NCI-H2081 treated with DMSO at 0.1 percent for 48 hours (cell line): ENCODE data around the gene RBPJ.

Experiments
- DNase-seq: peaks from one replicate; lab custom pipeline; 2025; lab: John Stamatoyannopoulos, UW

RBPJ gene

DNA sequence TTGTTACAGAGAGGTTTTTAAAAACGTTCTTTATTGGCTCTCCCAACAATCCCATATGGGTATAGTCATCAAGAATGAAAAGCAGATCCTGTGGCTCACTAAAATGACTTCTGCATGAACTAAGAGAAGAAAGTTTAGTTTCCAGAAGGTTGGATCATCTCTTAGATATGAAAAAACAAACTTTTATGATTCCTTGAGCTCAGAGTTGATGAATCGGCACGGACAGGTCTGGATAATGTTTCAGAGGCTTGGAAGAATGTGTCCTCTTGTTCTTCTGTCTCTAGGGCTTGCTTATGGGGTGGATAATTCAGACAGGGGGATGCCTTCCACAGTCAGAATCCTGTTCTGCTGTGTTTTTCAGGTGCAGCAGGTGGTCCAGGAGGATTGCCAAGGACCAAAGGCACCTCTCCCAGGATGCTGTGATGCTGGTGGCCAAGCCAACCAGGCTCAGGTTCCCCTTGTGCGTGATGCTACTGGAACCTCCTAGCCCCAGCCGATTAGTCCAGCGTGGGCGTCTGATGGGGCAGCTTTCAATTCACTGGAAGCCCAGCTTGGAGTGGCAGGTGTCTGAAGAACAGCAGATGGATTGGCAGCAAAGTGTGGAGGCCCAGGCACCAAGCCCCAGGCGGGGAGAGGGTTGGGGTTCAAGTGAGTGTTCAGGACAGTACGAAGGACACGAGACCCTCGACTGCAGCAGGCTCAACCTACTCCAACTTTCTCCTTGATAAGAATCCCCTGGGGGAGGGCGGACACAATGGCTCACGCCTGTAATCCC is 139.1 kb downstream of the RBPJ start:
- DNase-seq, result no peak

DNA sequence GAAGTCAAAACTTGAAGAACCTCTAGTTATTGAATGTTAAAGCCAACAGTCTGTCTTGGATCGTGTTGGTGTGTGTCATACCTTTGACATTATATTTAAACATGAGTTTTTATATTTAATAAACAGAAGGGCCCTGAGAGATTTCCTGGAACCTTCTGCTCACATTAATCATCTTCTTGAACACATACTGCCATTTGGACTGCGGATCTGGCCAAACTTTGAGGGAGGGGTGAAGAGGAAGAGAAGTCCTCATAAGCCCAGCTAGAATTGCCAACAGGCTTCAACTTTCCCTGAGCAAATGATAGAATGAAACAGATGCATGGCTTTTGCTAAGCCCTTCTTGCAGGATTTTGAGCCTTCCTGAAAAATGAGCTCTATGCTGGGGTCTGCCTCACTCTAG is 142.1 kb downstream of the RBPJ start:
- DNase-seq, result no peak

DNA sequence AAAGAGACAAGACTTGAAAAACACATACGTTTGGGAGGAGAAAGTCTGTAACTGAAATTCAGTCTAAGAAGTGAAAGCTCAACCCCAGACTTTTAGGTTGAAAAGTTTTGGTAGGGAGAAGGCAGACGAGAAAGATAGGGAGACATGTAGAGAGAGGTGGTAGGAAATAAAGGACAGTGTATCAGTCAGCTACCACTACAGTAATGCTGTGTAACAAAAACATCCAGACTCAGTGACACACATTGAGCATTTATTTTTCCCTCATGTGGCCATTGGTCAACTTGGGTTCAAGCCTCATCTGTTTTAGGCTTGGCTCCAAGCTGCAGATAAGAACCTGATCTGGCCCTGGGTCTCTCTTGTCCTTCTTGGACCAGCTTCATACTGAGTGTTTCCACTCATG is 142.6 kb downstream of the RBPJ start:
- no peak for DNase-seq

DNA sequence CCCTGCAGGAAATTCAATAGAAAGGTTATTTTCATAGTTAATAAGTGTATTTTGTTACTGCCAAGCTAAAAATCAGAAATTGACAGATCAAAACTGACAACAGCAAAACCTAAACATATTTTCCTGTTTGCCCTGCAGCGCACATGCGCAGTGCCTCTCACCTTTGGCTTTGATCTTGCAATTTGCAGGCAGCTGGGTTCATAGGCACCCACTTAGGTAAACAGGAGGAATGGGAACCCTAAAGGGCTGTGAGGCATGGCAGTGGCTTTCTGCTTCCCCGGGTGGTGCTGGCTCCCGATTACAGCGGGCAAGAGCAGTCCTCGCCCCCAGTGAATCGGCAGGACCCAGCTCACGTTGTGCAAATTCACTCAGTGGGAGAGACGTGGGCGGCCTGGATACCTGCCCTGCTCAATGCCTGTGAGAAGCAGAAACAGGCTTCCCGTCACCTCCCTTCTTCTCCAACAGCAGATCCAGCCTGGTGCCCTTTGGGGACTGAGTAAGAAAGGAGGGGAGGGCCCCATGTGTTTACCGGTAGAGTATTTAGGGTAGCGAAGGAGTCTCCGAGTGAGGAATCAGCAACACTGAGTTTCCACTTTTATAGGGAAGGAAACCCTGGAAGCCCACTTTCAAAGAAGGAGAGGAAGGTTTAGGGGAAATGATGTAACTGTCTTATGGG is 143.7 kb downstream of the RBPJ start:
- no peak for DNase-seq

DNA sequence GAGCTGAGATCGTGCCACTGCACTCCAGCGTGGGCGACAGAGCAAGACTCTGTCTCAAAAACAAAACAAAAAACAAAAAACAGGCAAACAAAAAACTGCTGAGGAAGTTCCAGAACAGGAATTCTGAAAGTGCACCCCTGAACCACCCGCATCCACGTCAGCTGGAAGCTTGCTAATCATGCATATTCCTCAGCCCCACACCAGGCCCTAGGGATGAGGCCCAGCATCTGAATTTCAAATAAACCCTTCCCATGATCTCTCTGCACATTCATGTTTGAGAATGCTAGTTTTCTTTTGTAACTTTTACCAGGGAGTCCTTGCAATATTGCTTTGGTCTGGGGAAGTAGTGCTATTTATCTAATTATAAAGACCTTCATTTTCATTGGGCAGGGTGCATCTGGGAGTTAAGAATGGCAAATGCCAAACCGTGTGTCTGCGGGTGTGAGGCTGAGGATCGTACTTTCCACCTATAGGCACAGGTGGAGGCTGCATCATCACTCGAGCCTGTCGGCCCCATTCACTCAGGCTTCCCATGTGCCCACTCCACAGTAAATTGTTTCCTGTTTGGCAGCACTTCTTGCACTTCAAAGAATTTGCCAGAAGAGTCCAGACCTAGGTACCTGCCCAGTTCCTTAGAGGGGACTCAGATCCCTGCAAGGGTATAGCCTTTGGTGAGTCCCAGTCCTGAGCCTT is 145.9 kb downstream of the RBPJ start:
- DNase-seq, result no peak

DNA sequence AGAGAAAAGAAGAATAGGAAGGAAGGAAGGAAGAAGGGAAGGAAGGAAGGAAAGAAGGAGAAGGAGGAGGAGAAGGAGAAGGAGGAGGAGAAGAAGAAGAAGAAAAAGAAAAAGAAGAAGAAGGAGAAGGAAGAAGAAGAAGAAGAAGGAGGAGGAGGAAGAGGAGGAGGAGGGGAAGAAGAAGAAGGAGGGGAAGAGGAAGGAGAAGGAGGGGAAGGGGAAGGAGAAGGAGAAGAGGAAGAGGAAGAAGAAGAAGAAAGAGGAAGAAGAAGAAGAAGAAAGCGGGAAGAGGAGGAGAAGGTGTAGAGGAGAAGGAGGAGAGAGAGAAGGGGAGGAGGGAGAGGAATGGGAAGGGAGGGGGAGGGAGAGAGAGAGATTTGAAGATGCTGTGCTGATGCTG is 146.9 kb downstream of the RBPJ start:
- no peak for DNase-seq

DNA sequence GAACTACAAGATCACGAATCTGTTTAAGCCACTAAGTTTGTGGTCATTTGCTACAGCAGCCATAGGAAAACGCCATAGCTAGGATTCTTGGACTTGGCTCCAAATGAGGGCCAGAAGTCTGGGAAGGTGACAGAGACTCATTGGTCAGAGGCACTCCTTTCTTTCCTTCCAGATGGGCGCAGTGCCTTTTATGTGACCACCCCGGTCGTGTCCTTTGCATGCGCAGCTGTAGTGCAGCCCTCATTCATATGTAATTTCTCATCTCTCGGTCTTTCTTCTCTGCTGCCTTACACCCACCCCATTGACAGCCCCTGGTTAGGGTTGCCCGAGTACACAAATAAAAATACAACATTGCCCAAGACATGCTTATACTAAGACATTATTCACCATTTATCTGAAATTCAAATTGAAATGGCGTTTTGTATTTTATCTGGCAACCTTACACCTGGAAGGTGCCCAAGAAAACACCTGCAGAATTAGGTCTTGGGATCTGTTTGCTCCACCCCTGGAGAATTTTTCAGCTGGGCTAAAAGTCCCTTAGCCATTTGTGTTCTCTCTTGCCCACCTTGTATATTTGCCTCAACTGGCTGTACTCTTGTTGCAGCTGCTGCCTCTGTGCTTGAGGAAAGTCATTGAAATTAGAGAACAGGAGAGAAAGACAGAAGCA is 147.6 kb downstream of the RBPJ start:
- no peak for DNase-seq

DNA sequence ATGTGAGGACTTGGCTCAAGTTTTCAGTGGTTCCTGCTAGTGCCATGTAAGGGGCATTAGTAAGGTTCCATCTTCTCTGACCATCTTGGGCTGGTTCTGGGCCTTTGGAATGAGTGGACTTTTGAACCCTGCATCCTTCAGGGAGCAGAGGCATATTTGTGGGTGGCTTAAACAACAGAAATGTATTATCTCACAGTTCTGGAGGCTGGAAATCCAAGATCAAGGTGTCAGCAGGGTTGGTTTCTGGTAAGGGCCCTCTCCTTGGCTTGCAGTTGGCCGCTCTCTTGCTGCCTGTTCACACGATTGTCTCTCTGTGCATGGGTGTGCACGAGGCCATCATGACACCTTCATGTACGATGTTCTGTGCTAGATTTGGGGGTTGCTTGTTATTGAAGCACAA is 148.2 kb downstream of the RBPJ start:
- no peak for DNase-seq

DNA sequence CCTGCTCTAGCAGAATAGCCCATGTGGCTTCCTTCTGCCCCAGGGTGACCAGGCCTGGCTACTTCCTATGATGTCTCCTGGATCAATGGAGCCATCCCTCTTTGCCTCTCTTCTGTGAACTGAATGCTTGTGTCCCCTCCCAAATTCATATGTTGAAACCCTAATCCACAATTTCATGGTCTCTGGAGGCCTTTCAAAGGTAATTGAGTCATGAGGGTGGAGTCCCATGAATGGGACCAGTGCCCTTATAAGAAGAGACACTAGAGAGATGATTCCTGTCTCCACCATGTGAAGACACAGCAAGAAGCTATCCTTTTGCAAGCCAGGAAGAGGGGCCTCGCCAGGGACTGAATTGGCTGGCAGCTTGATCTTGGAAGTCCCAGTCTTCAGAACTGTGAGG is 151.1 kb downstream of the RBPJ start:
- DNase-seq, result no peak

DNA sequence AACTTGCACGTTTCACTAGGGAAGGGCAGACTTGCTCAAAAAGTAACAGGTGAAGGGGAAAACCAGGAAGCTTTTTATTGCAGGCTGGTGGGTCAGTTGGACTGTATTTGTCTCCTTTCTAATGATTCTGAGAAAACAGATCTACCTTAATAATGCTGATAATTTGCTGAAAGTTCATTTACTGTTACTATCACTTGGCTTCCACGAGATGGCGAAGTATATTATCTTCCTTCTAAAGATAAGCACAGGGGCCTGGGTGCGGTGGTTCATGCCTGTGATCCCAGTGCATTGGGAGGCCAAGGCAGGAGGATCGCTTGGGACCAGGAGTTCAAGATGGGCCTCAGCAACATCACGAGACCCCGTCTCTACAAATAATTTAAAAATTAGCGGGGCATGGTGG is 153.1 kb downstream of the RBPJ start:
- no peak for DNase-seq

DNA sequence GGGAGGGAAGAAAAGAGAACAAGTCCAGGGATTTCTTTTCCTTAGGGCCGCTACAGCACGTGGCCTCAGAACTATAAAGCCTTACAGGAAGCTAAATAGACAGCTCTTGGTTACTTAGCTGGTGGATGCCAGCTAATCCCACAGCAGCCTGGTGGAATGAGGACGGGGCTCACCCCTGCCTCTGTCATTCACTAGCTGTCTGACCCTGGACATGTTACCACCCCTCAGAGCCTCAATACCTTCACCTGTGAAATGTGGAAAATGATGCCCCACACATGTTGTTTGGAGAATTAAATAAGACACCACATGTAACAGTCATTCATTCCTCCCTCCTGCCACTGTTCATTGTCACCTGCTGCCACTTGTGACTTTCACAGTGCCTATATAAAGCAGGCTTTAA is 153.7 kb downstream of the RBPJ start:
- DNase-seq, result no peak

DNA sequence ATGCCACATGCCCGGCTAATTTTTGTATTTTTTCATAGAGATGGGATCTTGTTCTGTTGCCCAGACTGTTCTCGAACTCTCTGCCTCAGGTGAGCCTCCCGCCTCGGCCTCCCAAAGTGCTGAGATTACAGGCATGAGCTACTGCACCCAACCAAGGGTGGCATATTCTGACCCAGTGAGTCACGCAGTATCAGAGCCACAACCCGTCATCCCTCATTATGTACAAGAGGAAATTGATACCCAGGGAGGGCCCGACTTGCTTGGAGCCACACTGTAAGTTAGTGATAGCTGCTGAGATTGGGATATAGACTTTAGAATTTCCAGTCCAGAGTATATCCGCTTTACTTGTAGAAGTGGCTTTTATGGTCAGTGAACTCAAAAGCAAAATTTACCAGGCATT is 154.9 kb downstream of the RBPJ start:
- DNase-seq, result no peak

DNA sequence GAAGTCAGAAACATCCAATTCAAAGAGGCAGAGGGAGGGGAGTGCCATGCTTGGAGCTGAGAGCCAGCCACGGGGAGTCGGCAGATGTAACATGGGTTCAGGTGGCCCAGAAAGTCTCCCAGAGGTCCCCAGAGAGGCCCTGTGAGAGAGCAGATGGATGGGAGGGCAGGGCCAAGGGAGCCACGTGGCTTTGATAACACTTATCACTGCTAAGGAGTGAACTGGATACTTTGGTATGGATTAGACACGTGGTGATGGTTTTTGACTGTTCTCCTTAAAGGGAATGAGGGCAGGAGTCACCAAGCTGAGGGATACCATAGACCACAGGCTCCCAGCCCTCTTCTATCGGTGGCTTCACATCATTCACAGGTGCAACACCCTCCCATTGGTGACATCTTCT is 155.7 kb downstream of the RBPJ start:
- DNase-seq, result no peak

DNA sequence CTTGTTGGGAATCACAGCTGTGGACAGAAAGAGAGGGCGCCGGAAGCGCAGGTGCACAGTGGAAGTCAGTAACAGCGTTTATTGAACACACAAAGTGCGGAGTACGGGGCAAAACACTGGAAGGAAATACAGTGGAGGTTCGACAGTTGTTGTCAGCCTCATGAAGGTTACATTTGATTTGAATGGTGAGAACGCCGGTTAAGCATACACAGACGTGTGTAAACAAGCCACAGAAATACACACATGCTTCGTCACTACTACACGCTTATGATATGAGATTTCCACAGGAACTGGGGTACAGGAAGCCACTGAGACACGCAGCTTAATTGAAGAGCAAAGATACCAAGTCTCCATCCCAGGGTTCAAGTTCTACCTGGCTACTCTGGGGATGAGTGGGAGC is 157.5 kb downstream of the RBPJ start:
- no peak for DNase-seq

DNA sequence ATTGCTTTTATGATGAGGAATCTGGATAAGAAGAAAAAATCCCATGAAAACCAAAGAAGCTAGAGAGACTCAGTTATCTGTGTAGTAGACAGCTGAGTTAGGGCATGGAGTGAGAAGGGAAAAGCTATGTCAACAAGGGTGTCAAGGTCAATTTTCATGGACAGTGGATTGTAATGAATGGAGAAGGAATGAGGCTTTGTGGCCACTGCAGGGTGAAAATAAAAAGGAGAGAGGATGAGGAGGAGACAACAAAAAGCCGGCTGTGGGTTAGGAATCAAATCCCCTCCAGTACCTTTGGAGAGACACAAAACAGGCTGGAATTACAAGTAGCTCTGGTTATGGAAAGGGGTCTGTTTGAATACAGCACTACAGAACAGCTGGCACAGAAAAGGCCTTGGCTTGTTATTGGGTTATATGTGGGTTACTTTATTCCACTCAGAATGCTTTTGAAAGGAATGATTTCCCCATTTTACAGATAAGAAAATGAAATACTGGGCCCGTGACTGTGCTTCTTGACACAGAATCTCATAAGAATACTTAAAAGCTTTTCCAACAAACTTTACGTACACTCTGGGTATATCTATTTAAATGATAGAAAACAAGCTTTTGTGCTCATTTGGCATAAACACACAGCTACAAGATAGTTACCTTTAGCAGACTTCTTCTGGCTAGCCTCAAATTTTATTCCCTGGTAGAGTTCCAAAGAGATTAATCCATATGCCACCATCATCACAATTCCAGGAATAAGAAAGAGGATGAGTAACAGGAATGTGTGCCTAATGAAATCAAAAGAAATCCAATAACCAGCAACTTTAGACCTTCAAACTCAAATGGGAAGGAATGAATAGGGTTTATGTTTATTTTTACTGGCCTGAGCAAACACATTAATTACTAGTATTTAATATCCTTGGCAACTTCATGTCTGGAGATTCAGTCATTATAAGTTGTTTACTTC is 162.0 kb downstream of the RBPJ start:
- no peak for DNase-seq

DNA sequence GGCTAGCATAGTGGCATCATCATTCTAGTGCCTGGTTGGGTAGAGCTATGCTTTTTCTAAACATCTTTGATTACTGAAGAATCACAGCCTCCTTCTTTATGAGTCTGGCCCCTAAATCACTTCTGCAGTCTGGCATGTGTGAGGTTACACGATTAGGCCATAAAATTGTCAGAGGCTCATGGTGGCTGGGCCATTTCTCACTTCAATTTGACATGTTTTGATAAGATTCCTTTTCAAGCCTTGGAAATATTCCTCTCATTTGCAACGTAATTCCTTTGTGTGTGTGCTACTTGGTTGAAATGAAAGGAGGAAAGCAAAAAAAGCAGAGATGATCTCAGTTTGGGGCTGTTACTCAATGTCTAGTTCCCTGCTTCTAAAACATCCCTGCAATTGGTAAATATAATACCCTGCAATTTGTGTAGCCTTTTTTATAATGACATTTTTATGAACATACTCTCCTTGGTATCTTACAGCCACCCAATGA is 163.3 kb downstream of the RBPJ start:
- DNase-seq, result no peak

DNA sequence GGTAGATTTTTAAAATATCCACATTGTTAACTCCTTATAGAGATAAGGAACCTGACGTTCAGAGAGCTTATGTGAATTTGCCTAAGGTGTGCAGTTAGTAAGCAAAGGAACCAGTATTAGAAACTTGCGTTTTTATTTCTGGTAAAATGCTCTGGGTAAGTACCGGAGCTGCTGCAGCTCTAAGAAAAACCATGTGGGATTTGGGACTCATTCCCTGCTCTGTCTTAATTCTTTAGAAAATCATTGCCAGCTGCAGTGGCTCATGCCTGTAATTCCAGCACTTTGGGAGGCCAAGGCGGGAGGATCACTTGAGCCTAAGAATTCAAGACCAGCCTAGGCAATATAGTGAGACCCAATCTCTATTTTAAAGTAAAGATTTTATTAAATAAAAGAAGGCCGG is 163.7 kb downstream of the RBPJ start:
- no peak for DNase-seq
